Nephron progenitor cell (in vitro differentiated cells): ENCODE measurements around the gene DHX32.

Experiments
- DNase-seq: peaks from one replicate; pipeline ENCODE4 v3.0.0; 2021
- H3K27ac Mint-ChIP-seq: 2 replicates; pipeline ENCODE4 v1.8.0; 2021; ENCODE audit warnings: mild to moderate bottlenecking, moderate library complexity, mixed read lengths
- H3K27me3 Mint-ChIP-seq: 2 replicates; pipeline ENCODE4 v1.8.0; 2021; ENCODE audit warnings: mild to moderate bottlenecking, low read depth, mixed read lengths; ENCODE audit not compliant: poor library complexity
- H3K36me3 Mint-ChIP-seq: 2 replicates; pipeline ENCODE4 v1.8.0; 2021; ENCODE audit warnings: low read depth, mixed read lengths
- H3K4me1 Mint-ChIP-seq: 2 replicates; pipeline ENCODE4 v1.8.0; 2021; ENCODE audit warnings: mixed read lengths
- H3K4me3 Mint-ChIP-seq: 2 replicates; pipeline ENCODE4 v1.8.0; 2021; ENCODE audit warnings: mild to moderate bottlenecking, moderate library complexity, mixed read lengths
- H3K9me3 Mint-ChIP-seq: 2 replicates; pipeline ENCODE4 v1.8.0; 2021; ENCODE audit warnings: mild to moderate bottlenecking, moderate library complexity, mixed read lengths
- TF ChIP-seq, protein P1 (sequence below): fragments of 200-600 bp; sonication (generic); IDR thresholded peaks from 2 replicates; pipeline ENCODE4 v1.5.0; 2021; ENCODE audit warnings: antibody characterized with exemption

Gene DHX32

DNA sequence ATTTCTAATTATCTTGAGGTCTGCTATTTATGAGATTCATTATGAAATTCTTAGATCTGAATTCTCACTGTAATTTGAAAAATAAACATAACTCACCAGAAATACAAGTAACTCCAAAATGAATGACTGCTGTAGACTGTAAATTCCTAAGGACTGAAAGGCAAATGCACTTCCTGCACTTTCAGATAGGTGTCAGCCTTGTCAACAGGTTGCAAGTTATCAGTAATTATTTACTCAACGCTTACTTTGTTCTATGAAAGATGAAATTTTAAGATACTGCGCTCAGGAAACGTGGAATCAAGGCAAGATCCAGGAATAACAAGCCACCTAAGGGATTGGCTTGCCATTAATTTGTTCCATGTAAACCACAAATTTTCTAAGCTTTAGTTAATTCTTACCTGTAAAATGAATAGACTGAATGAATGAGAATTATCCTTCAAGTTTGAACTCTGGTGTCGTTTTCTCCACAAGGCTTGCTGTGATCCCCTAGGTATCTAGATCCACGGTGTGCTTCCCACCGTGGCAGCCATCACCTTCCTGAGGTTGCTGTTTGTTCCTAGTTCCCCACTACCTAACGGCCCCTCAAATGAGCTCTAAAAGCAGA, 12.6 kb downstream of the DHX32 start:
- no peak overlapping the region for H3K4me3 Mint-ChIP-seq
- H3K27me3 Mint-ChIP-seq, result no peaks in the 10 kb centered on the region
- no peaks in the 10 kb centered on the region for H3K4me1 Mint-ChIP-seq
- no peaks in the 10 kb centered on the region for H3K9me3 Mint-ChIP-seq
- no peak overlapping the region for H3K27ac Mint-ChIP-seq
- peak; percentile 13 for DNase-seq
- peaks cover 28% of the 10 kb centered on the region for H3K36me3 Mint-ChIP-seq
- TF ChIP-seq, protein P1, sequence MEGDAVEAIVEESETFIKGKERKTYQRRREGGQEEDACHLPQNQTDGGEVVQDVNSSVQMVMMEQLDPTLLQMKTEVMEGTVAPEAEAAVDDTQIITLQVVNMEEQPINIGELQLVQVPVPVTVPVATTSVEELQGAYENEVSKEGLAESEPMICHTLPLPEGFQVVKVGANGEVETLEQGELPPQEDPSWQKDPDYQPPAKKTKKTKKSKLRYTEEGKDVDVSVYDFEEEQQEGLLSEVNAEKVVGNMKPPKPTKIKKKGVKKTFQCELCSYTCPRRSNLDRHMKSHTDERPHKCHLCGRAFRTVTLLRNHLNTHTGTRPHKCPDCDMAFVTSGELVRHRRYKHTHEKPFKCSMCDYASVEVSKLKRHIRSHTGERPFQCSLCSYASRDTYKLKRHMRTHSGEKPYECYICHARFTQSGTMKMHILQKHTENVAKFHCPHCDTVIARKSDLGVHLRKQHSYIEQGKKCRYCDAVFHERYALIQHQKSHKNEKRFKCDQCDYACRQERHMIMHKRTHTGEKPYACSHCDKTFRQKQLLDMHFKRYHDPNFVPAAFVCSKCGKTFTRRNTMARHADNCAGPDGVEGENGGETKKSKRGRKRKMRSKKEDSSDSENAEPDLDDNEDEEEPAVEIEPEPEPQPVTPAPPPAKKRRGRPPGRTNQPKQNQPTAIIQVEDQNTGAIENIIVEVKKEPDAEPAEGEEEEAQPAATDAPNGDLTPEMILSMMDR, result peak; percentile 81

DNA sequence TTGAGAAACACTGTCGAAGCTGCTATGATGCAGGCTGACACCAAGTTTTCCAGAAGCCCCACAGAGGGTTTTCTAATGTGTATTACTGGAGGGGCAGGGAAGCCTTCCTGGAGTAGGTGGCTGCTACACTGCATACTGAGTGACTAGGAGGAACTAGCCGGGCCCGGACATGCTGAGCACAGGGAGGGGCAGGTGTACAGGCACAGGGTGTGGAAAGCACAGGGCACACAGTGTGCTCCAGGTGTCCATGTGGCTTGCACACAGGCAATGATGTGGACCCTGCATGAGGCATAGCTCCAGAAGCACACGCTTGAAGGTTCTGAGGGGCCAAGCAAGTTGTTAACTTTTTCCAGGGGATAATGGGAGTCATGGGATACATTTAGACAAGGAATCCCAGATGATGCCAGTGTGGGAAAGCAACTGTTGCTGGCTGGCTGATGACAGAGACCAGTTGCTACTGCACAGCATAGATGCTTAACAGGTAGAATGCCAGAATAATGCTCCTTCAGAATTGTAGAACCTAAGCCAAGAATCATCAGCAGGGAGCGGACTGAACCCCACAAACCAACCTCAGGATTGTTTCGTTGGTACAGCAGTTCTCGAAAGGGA, 14.6 kb downstream of the DHX32 start:
- Mint-ChIP-seq H3K4me1 (no peaks in the 10 kb centered on the region), H3K4me3 (no peak overlapping the region), H3K27me3 (no peaks in the 10 kb centered on the region), H3K36me3 (peaks cover 35% of the 10 kb centered on the region), H3K9me3 (no peaks in the 10 kb centered on the region), H3K27ac (no peak overlapping the region)
- DNase-seq, result no peak
- TF ChIP-seq, protein P1, result no peak

- Mint-ChIP-seq H3K27ac (no peak overlapping the region), H3K4me1 (no peaks in the 10 kb centered on the region), H3K9me3 (no peaks in the 10 kb centered on the region), H3K36me3 (peaks cover 34% of the 10 kb centered on the region), H3K27me3 (no peaks in the 10 kb centered on the region), H3K4me3 (no peak overlapping the region)
- TF ChIP-seq, protein P1, result no peak
- no peak for DNase-seq
Observed at GRCh38 chr10:125865120-125865519, 16.0 kb downstream of the DHX32 start.

- no peaks in the 10 kb centered on the region for H3K27me3 Mint-ChIP-seq
- no peak for DNase-seq
- H3K27ac Mint-ChIP-seq, result no peak overlapping the region
- peaks cover 22% of the 10 kb centered on the region for H3K36me3 Mint-ChIP-seq
- H3K4me3 Mint-ChIP-seq, result no peak overlapping the region
- TF ChIP-seq, protein P1, result no peak
- H3K4me1 Mint-ChIP-seq, result no peaks in the 10 kb centered on the region
- H3K9me3 Mint-ChIP-seq, result no peaks in the 10 kb centered on the region
Observed at GRCh38 chr10:125859128-125859817, 21.8 kb downstream of the DHX32 start.

DNA sequence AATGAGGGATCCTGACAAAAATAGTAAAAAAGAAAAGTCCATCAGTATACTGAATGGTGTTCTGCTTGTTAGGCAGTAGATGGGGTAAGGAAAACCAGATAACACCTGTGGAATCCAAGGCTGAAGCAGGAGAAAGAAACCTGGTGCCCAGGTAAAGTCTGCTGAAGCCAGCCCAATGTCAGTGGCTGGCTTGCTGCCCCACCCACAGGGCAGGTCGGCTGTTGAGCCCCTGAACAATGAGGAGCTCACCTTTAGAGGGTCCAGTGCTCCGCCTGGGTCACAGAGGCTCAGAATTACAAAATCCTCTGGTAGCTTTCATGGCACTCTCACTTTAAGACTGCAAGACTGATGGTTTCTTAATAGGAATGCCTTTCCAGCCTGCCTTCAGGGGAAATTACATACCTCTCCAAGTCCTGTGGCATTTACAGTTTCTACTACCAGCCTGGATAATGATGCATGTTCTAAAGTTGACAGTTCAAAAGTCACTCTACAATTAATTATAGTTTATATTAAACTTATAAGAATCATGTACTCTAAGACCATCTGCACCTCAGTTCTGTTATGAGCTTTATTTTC, 23.8 kb downstream of the DHX32 start:
- Mint-ChIP-seq H3K27me3 (no peaks in the 10 kb centered on the region), H3K9me3 (no peaks in the 10 kb centered on the region), H3K27ac (no peak overlapping the region), H3K4me1 (no peaks in the 10 kb centered on the region), H3K4me3 (no peak overlapping the region), H3K36me3 (peaks cover 37% of the 10 kb centered on the region)
- TF ChIP-seq, protein P1, result no peak
- DNase-seq, result no peak
